ENCODE results near the gene ASTN2.

The ASTN2 gene

GRCh38 chr9:116687754-116688135 is 727.1 kb downstream of the ASTN2 start:
- Histone ChIP-seq H3K27ac (peak overlapping the region; percentile 14 to 83 (median 75); a peak in 20 of 22 replicates), H3K9ac (peak overlapping the region; percentile 72 to 83 (median 80)), H3K4me2 (peak overlapping the region; percentile 75 to 99 (median 91)), H3K36me3 (peaks cover 0 to 13% (median 0%) of the 10 kb centered on the region in 11 experiments; a peak in 6 of 22 replicates), H3K4me3 (peak overlapping the region; percentile 69 to 80 (median 73)), H4K20me1 (peaks cover 11 to 50% (median 32%) of the 10 kb centered on the region in 11 experiments; a peak in 18 of 22 replicates), H3K27me3 (no peaks in the 10 kb centered on the region), H3K4me1 (peaks cover 25 to 59% (median 37%) of the 10 kb centered on the region in 10 experiments), H3K9me3 (replicated peaks in 1 of 11) (peaks cover 14 to 20% (median 18%) of the 10 kb centered on the region in 11 experiments; a peak in 20 of 22 replicates)
- no peak for TF ChIP-seq Cebpa-rat (IDR thresholded peaks at IDR 0.05)

GRCh38 chr9:116687074-116687753 is 727.6 kb downstream of the ASTN2 start, which contains the start of gene TRIM32:
Gene TRIM32 (plus strand): TSS chr9:116687305. CDS start chr9:116697743, 10,438 bp downstream.
- no peak for TF ChIP-seq Cebpa-rat (IDR thresholded peaks at IDR 0.05)
- H3K9ac ChIP-seq: peak within 1 kb of the TSS; percentile 72 to 83 (median 80)
- H3K27ac ChIP-seq: peak within 1 kb of the TSS; percentile 38 to 83 (median 75); a peak in 20 of 22 replicates
- H3K4me2 ChIP-seq: peak within 1 kb of the TSS; percentile 76 to 99 (median 91)
- H4K20me1 ChIP-seq: peaks cover 7 to 44% (median 29%) of the 10 kb centered on the region in 11 experiments; a peak in 18 of 22 replicates
- H3K27me3 ChIP-seq: no peaks in the 10 kb centered on the region
- H3K4me3 ChIP-seq: peak within 1 kb of the TSS; percentile 69 to 80 (median 73)
- H3K9me3 ChIP-seq (replicated peaks in 1 of 11): peaks cover 14 to 23% (median 19%) of the 10 kb centered on the region in 11 experiments; a peak in 21 of 22 replicates
- peaks cover 25 to 54% (median 37%) of the 10 kb centered on the region in 10 experiments for H3K4me1 ChIP-seq
- H3K36me3 ChIP-seq: peaks cover 0 to 8% (median 0%) of the 10 kb centered on the region in 11 experiments; a peak in 5 of 22 replicates

GRCh38 chr9:116686693-116687073 is 728.2 kb downstream of the ASTN2 start:
- Histone ChIP-seq H3K27ac (peak overlapping the region in 9 of 11 experiments; percentile 69 to 83 (median 80); a peak in 17 of 22 replicates), H3K27me3 (no peaks in the 10 kb centered on the region), H3K36me3 (peaks cover 0 to 8% (median 0%) of the 10 kb centered on the region in 11 experiments; a peak in 4 of 22 replicates), H3K9me3 (replicated peaks in 1 of 11) (peaks cover 14 to 25% (median 22%) of the 10 kb centered on the region in 11 experiments; a peak in 21 of 22 replicates), H3K4me2 (peak overlapping the region; percentile 64 to 93 (median 75)), H4K20me1 (peaks cover 7 to 39% (median 24%) of the 10 kb centered on the region in 11 experiments; a peak in 18 of 22 replicates), H3K4me3 (peak overlapping the region; percentile 69 to 80 (median 73)), H3K4me1 (peaks cover 25 to 48% (median 35%) of the 10 kb centered on the region in 10 experiments), H3K9ac (peak overlapping the region; percentile 72 to 83 (median 80); a peak in 21 of 22 replicates)
- TF ChIP-seq Cebpa-rat (IDR thresholded peaks at IDR 0.05): no peak

- Histone ChIP-seq H3K27me3 (no peaks in the 10 kb centered on the region), H3K36me3 (peaks cover 0 to 5% (median 0%) of the 10 kb centered on the region in 11 experiments; a peak in 3 of 22 replicates), H3K4me2 (peak overlapping the region; percentile 64 to 93 (median 75)), H3K9ac (0 out of 22 replicates have a peak overlapping the region, but pooled peaks of 1 of the 11 experiments have one; percentile 82), H4K20me1 (peaks cover 6 to 34% (median 18%) of the 10 kb centered on the region in 11 experiments; a peak in 17 of 22 replicates), H3K27ac (no peak overlapping the region; a peak in 1 of 22 replicates), H3K4me1 (peaks cover 25 to 43% (median 32%) of the 10 kb centered on the region in 10 experiments), H3K9me3 (replicated peaks in 1 of 11) (peaks cover 14 to 25% (median 22%) of the 10 kb centered on the region in 11 experiments; a peak in 21 of 22 replicates), H3K4me3 (peak overlapping the region in 3 of 10 experiments; percentile 76 to 80 (median 76); a peak in 3 of 20 replicates)
- TF ChIP-seq Cebpa-rat (IDR thresholded peaks at IDR 0.05): no peak
These were observed 728.7 kb downstream of the ASTN2 start for GRCh38 chr9:116686135-116686534.

- no peak overlapping the region for H3K27ac ChIP-seq
- no peak overlapping the region for H3K4me2 ChIP-seq
- no peak overlapping the region for H3K9ac ChIP-seq
- H3K4me1 ChIP-seq: peaks cover 25 to 33% (median 30%) of the 10 kb centered on the region in 10 experiments
- peaks cover 14 to 25% (median 22%) of the 10 kb centered on the region in 11 experiments; a peak in 21 of 22 replicates for H3K9me3 ChIP-seq (replicated peaks in 1 of 11)
- peaks cover 0 to 24% (median 11%) of the 10 kb centered on the region in 11 experiments; a peak in 13 of 22 replicates for H4K20me1 ChIP-seq
- no peak overlapping the region for H3K4me3 ChIP-seq
- no peak for TF ChIP-seq Cebpa-rat (IDR thresholded peaks at IDR 0.05)
- H3K27me3 ChIP-seq: no peaks in the 10 kb centered on the region
- H3K36me3 ChIP-seq: no peaks in the 10 kb centered on the region
These were observed 729.7 kb downstream of the ASTN2 start for GRCh38 chr9:116685166-116685565.

GRCh38 chr9:116683535-116683934 is 731.3 kb downstream of the ASTN2 start:
- Histone ChIP-seq H3K27ac (no peak overlapping the region), H3K4me1 (peaks cover 15 to 20% (median 17%) of the 10 kb centered on the region in 10 experiments)

GRCh38 chr9:116674210-116674980 is 740.5 kb downstream of the ASTN2 start:
- H3K9ac ChIP-seq: no peak overlapping the region
- no peak overlapping the region for H3K4me2 ChIP-seq
- no peaks in the 10 kb centered on the region for H3K27me3 ChIP-seq
- no peaks in the 10 kb centered on the region for H4K20me1 ChIP-seq
- no peak for TF ChIP-seq Cebpa-rat (IDR thresholded peaks at IDR 0.05)
- no peaks in the 10 kb centered on the region for H3K4me1 ChIP-seq
- no peak overlapping the region for H3K4me3 ChIP-seq
- H3K36me3 ChIP-seq: peaks cover 0 to 4% (median 0%) of the 10 kb centered on the region in 11 experiments; a peak in 2 of 22 replicates
- H3K9me3 ChIP-seq (replicated peaks in 1 of 11): peaks cover 42 to 63% (median 52%) of the 10 kb centered on the region in 11 experiments
- no peak overlapping the region for H3K27ac ChIP-seq

More at GRCh38 chr9:116683535-116683934, 731.3 kb downstream of the ASTN2 start:
- peaks cover 0 to 8% (median 0%) of the 10 kb centered on the region in 11 experiments; a peak in 3 of 22 replicates for H4K20me1 ChIP-seq
- peaks cover 14 to 25% (median 22%) of the 10 kb centered on the region in 11 experiments; a peak in 21 of 22 replicates for H3K9me3 ChIP-seq (replicated peaks in 1 of 11)
- no peak overlapping the region for H3K9ac ChIP-seq
- no peak overlapping the region for H3K4me3 ChIP-seq
- TF ChIP-seq Cebpa-rat (IDR thresholded peaks at IDR 0.05): no peak
- H3K36me3 ChIP-seq: no peaks in the 10 kb centered on the region
- no peaks in the 10 kb centered on the region for H3K27me3 ChIP-seq
- H3K4me2 ChIP-seq: no peak overlapping the region

GRCh38 chr9:116673375-116673774 is 741.5 kb downstream of the ASTN2 start:
- Histone ChIP-seq H3K27ac (no peak overlapping the region), H3K4me3 (no peak overlapping the region), H3K4me1 (no peaks in the 10 kb centered on the region), H3K4me2 (no peak overlapping the region), H3K27me3 (no peaks in the 10 kb centered on the region), H3K36me3 (peaks cover 0 to 4% (median 0%) of the 10 kb centered on the region in 11 experiments; a peak in 2 of 22 replicates), H3K9me3 (replicated peaks in 1 of 11) (peaks cover 42 to 63% (median 52%) of the 10 kb centered on the region in 11 experiments), H4K20me1 (no peaks in the 10 kb centered on the region), H3K9ac (no peak overlapping the region)
- TF ChIP-seq Cebpa-rat (IDR thresholded peaks at IDR 0.05): no peak

Data from BLaER1 treated with 17β-estradiol and CSF1 and Interleukin-3, amounts not matched to agents 10 nM and 100 nM (cell line).